OCI-LY3 (cell line): Measurements from ENCODE around the gene SLC41A3.

Source experiments
- CTCF ChIP-seq: fragments of 200-600, 300-600 bp; sonication (generic); IDR thresholded peaks from 2 replicates; pipeline ENCODE4 v1.5.1; 2014; ENCODE audit warnings: antibody characterized with exemption, low read length, low read depth
- EZH2phosphoT487 ChIP-seq: fragments of 200-600 bp; shearing (Covaris generic); IDR thresholded peaks from 2 replicates; pipeline ENCODE4 v1.6.1; 2018; ENCODE audit warnings: antibody characterized with exemption, mixed run types, low read depth

- TF ChIP-seq CTCF (no peak), EZH2phosphoT487 (no peak)
Observed at GRCh38 chr3:125957674-125958510, 126.0 kb downstream of the SLC41A3 start.
